OCI-LY1 (cell line): ENCODE data around the gene ABCA4.

Experiments
- EZH2 ChIP-seq: fragments of 200-600 bp; sonication (generic), shearing (Covaris generic); IDR thresholded peaks from 2 replicates; pipeline ENCODE4 v1.8.0; 2017; ENCODE audit warnings: borderline replicate concordance, mixed run types, mild to moderate bottlenecking, antibody characterized with exemption, low read length, moderate library complexity, mixed read lengths
- TF ChIP-seq, protein P1 (sequence below): fragments of 200-600 bp; sonication (generic), shearing (Covaris generic); IDR thresholded peaks from 2 replicates; pipeline ENCODE4 v1.5.1; 2017; ENCODE audit warnings: mild to moderate bottlenecking, antibody characterized with exemption, low read length, moderate library complexity, mixed read lengths

DNA sequence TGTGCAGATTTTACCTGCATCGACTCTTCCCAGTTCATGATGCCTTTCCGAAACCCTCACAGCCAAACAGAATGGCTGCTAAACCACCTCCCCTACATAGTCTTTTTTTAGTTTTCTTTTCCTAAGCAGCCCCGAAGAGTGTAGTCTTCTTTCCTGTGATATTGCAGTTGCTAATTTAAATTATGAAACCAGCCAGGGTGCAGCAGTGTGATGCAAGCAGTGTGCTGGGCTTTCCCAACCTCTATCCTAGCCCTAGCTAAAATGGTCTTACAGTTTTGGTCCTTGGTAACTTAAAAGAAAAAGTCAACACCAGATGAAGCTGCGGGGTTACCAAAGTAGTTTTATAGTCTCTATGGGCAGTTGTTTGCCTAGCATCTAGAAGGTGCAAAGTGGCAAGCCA, 129.7 kb downstream of the ABCA4 start:
- TF ChIP-seq, protein P1, sequence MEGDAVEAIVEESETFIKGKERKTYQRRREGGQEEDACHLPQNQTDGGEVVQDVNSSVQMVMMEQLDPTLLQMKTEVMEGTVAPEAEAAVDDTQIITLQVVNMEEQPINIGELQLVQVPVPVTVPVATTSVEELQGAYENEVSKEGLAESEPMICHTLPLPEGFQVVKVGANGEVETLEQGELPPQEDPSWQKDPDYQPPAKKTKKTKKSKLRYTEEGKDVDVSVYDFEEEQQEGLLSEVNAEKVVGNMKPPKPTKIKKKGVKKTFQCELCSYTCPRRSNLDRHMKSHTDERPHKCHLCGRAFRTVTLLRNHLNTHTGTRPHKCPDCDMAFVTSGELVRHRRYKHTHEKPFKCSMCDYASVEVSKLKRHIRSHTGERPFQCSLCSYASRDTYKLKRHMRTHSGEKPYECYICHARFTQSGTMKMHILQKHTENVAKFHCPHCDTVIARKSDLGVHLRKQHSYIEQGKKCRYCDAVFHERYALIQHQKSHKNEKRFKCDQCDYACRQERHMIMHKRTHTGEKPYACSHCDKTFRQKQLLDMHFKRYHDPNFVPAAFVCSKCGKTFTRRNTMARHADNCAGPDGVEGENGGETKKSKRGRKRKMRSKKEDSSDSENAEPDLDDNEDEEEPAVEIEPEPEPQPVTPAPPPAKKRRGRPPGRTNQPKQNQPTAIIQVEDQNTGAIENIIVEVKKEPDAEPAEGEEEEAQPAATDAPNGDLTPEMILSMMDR = no peak
- no peak for TF ChIP-seq EZH2
